ENCODE data around the gene NUP205.

NUP205 gene

GRCh38 chr7:135557455-135558336 is at the start of gene NUP205:
TSS of gene NUP205 (plus strand) at chr7:135557917. CDS start at chr7:135557945, 28 bp downstream.
- Histone ChIP-seq H3K9ac (ENCODE audit: insufficient read length, low read depth) (peak within 1 kb of the TSS; percentile 99), H3K4me3 (ENCODE audit: insufficient read length, low read depth) (peak within 1 kb of the TSS; percentile 93), H3K4me1 (ENCODE audit: insufficient read depth, insufficient read length) (peaks cover under 1% of the 10 kb centered on the region), H3K27me3 (ENCODE audit: insufficient read depth, insufficient read length) (no peaks in the 10 kb centered on the region), H3K9me3 (ENCODE audit: insufficient read depth, low read length) (no peaks in the 10 kb centered on the region), H3K36me3 (ENCODE audit: insufficient read depth, insufficient read length, low read length) (peaks cover 12% of the 10 kb centered on the region)
- peak; percentile 60 for DNase-seq (ENCODE audit: low read depth, low spot score)
- TF ChIP-seq YY1 (IDR thresholded peaks at IDR 0.05; ENCODE audit: insufficient read depth, insufficient read length): peak; percentile 75
- no peak for TF ChIP-seq ZNF274 (IDR thresholded peaks at IDR 0.05; ENCODE audit: low read depth, low read length)

GRCh38 chr7:135508883-135509588 is 48.7 kb upstream of the NUP205 start:
- DNase-seq (ENCODE audit: low read depth, low spot score): no peak
- Histone ChIP-seq H3K4me1 (ENCODE audit: insufficient read depth, insufficient read length) (no peaks in the 10 kb centered on the region), H3K9me3 (ENCODE audit: insufficient read depth, low read length) (no peaks in the 10 kb centered on the region), H3K27me3 (ENCODE audit: insufficient read depth, insufficient read length) (peaks cover 4% of the 10 kb centered on the region), H3K9ac (ENCODE audit: insufficient read length, low read depth) (peak overlapping the region; percentile 98), H3K4me3 (ENCODE audit: insufficient read length, low read depth) (peak overlapping the region; percentile 73), H3K36me3 (ENCODE audit: insufficient read depth, insufficient read length, low read length) (peaks cover 5% of the 10 kb centered on the region)
- TF ChIP-seq SUZ12 (IDR thresholded peaks at IDR 0.05; ENCODE audit: extremely low read depth, insufficient read depth, insufficient read length) (no peak), YY1 (IDR thresholded peaks at IDR 0.05; ENCODE audit: insufficient read depth, insufficient read length) (no peak), ZNF274 (IDR thresholded peaks at IDR 0.05; ENCODE audit: low read depth, low read length) (no peak)

GRCh38 chr7:135509589-135509838 is 48.2 kb upstream of the NUP205 start:
- Histone ChIP-seq H3K4me1 (ENCODE audit: insufficient read depth, insufficient read length) (no peaks in the 10 kb centered on the region), H3K36me3 (ENCODE audit: insufficient read depth, insufficient read length, low read length) (peaks cover 5% of the 10 kb centered on the region), H3K9ac (ENCODE audit: insufficient read length, low read depth) (peak overlapping the region; percentile 98), H3K4me3 (ENCODE audit: insufficient read length, low read depth) (peak overlapping the region; percentile 73), H3K27me3 (ENCODE audit: insufficient read depth, insufficient read length) (peaks cover 4% of the 10 kb centered on the region), H3K9me3 (ENCODE audit: insufficient read depth, low read length) (no peaks in the 10 kb centered on the region)
- DNase-seq (ENCODE audit: low read depth, low spot score): no peak
- TF ChIP-seq YY1 (IDR thresholded peaks at IDR 0.05; ENCODE audit: insufficient read depth, insufficient read length) (no peak), ZNF274 (IDR thresholded peaks at IDR 0.05; ENCODE audit: low read depth, low read length) (no peak), SUZ12 (IDR thresholded peaks at IDR 0.05; ENCODE audit: extremely low read depth, insufficient read depth, insufficient read length) (no peak)

- H3K4me1 ChIP-seq (ENCODE audit: insufficient read depth, insufficient read length): no peaks in the 10 kb centered on the region
Measured at GRCh38 chr7:135509839-135510591, 47.7 kb upstream of the NUP205 start, which contains the start of gene CNOT4. TSS of gene CNOT4 (minus strand) at chr7:135510102. CDS start at chr7:135438331, 71,771 bp downstream.

GRCh38 chr7:135510592-135511183 is 47.0 kb upstream of the NUP205 start:
- Histone ChIP-seq H3K27me3 (ENCODE audit: insufficient read depth, insufficient read length) (peaks cover 4% of the 10 kb centered on the region), H3K4me1 (ENCODE audit: insufficient read depth, insufficient read length) (no peaks in the 10 kb centered on the region), H3K36me3 (ENCODE audit: insufficient read depth, insufficient read length, low read length) (no peaks in the 10 kb centered on the region), H3K4me3 (ENCODE audit: insufficient read length, low read depth) (peak overlapping the region; percentile 71), H3K9me3 (ENCODE audit: insufficient read depth, low read length) (no peaks in the 10 kb centered on the region), H3K9ac (ENCODE audit: insufficient read length, low read depth) (peak overlapping the region; percentile 53)
- no peak for TF ChIP-seq YY1 (IDR thresholded peaks at IDR 0.05; ENCODE audit: insufficient read depth, insufficient read length)
- no peak for TF ChIP-seq ZNF274 (IDR thresholded peaks at IDR 0.05; ENCODE audit: low read depth, low read length)
- no peak for TF ChIP-seq SUZ12 (IDR thresholded peaks at IDR 0.05; ENCODE audit: extremely low read depth, insufficient read depth, insufficient read length)
- DNase-seq (ENCODE audit: low read depth, low spot score): no peak

More at GRCh38 chr7:135509839-135510591, 47.7 kb upstream of the NUP205 start, which contains the start of gene CNOT4:
- Histone ChIP-seq H3K4me3 (ENCODE audit: insufficient read length, low read depth) (peak within 1 kb of the TSS; percentile 73), H3K9me3 (ENCODE audit: insufficient read depth, low read length) (no peaks in the 10 kb centered on the region), H3K36me3 (ENCODE audit: insufficient read depth, insufficient read length, low read length) (peaks cover 4% of the 10 kb centered on the region), H3K27me3 (ENCODE audit: insufficient read depth, insufficient read length) (peaks cover 4% of the 10 kb centered on the region), H3K9ac (ENCODE audit: insufficient read length, low read depth) (peak within 1 kb of the TSS; percentile 98)
- DNase-seq (ENCODE audit: low read depth, low spot score): peak; percentile 94
- TF ChIP-seq SUZ12 (IDR thresholded peaks at IDR 0.05; ENCODE audit: extremely low read depth, insufficient read depth, insufficient read length): no peak
- peak; percentile 37 for TF ChIP-seq YY1 (IDR thresholded peaks at IDR 0.05; ENCODE audit: insufficient read depth, insufficient read length)
- TF ChIP-seq ZNF274 (IDR thresholded peaks at IDR 0.05; ENCODE audit: low read depth, low read length): no peak

GRCh38 chr7:135512135-135512887 is 45.4 kb upstream of the NUP205 start:
- no peaks in the 10 kb centered on the region for H3K9me3 ChIP-seq (ENCODE audit: insufficient read depth, low read length)
- peaks cover 4% of the 10 kb centered on the region for H3K27me3 ChIP-seq (ENCODE audit: insufficient read depth, insufficient read length)
- no peak for TF ChIP-seq SUZ12 (IDR thresholded peaks at IDR 0.05; ENCODE audit: extremely low read depth, insufficient read depth, insufficient read length)
- DNase-seq (ENCODE audit: low read depth, low spot score): peak; percentile 38
- H3K4me1 ChIP-seq (ENCODE audit: insufficient read depth, insufficient read length): no peaks in the 10 kb centered on the region
- H3K9ac ChIP-seq (ENCODE audit: insufficient read length, low read depth): no peak overlapping the region
- H3K4me3 ChIP-seq (ENCODE audit: insufficient read length, low read depth): no peak overlapping the region
- no peaks in the 10 kb centered on the region for H3K36me3 ChIP-seq (ENCODE audit: insufficient read depth, insufficient read length, low read length)
